HG03571 (cell line): ENCODE data around the gene CDKN1C.

Source experiments
- ATAC-seq: cut with Tn5 transposase; IDR thresholded peaks from one replicate; pipeline ENCODE4 v1.9.1; 2021; ENCODE audit not compliant: unreplicated experiment

CDKN1C gene

GRCh38 chr11:2848497-2848896 lies 37.1 kb downstream of the CDKN1C start:
- ATAC-seq, result no peak

GRCh38 chr11:2847561-2847960 lies 38.0 kb downstream of the CDKN1C start:
- no peak for ATAC-seq

- no peak for ATAC-seq
Measured at GRCh38 chr11:2846470-2846869, 39.1 kb downstream of the CDKN1C start.

GRCh38 chr11:2846056-2846455 lies 39.5 kb downstream of the CDKN1C start:
- no peak for ATAC-seq

GRCh38 chr11:2844996-2845395 lies 40.6 kb downstream of the CDKN1C start:
- no peak for ATAC-seq

GRCh38 chr11:2844116-2844842 lies 41.3 kb downstream of the CDKN1C start:
- no peak for ATAC-seq

- ATAC-seq, result no peak
Measured at GRCh38 chr11:2843551-2843950, 42.0 kb downstream of the CDKN1C start.

- no peak for ATAC-seq
Measured at GRCh38 chr11:2842876-2843275, 42.7 kb downstream of the CDKN1C start.

- no peak for ATAC-seq
Measured at GRCh38 chr11:2841411-2842190, 44.0 kb downstream of the CDKN1C start.

GRCh38 chr11:2839395-2839943 lies 46.1 kb downstream of the CDKN1C start:
- ATAC-seq, result no peak

GRCh38 chr11:2838676-2839294 lies 46.8 kb downstream of the CDKN1C start:
- no peak for ATAC-seq

GRCh38 chr11:2838091-2838490 lies 47.5 kb downstream of the CDKN1C start:
- no peak for ATAC-seq

GRCh38 chr11:2837651-2838050 lies 47.9 kb downstream of the CDKN1C start:
- ATAC-seq, result no peak

- no peak for ATAC-seq
Measured at GRCh38 chr11:2837096-2837601, 48.4 kb downstream of the CDKN1C start.

GRCh38 chr11:2836315-2837095 lies 49.1 kb downstream of the CDKN1C start:
- ATAC-seq, result no peak

GRCh38 chr11:2835751-2836150 lies 49.8 kb downstream of the CDKN1C start:
- ATAC-seq, result no peak

- no peak for ATAC-seq
Measured at GRCh38 chr11:2835296-2835695, 50.3 kb downstream of the CDKN1C start.

GRCh38 chr11:2834503-2835273 lies 50.9 kb downstream of the CDKN1C start:
- ATAC-seq, result no peak

- ATAC-seq, result no peak
Measured at GRCh38 chr11:2833716-2834502, 51.7 kb downstream of the CDKN1C start.
